ENCODE results near the gene NUPR1. TPM values are rescaled to one million over a fixed set of nuclear protein-coding genes. Genes with fewer than 3 reads are reported as not detected.

NUPR1 gene
- total RNA-seq (2021) (0.19 and 0.76 TPM in 2 replicates), Bru-seq, nascent RNA (percentile 21 among the genes with signal in this experiment), BruChase-seq, experiment 1, labeled RNA remaining after a 2-hour chase (percentile 12 among the genes with signal in this experiment), BruChase-seq, experiment 2, labeled RNA remaining after a 6-hour chase (percentile 14 among the genes with signal in this experiment)
- long read RNA-seq, full-length matches to known transcripts = 2 of 2 reads
- long read RNA-seq, partial matches to known transcripts = 0 of 2 reads
- long read RNA-seq, other reads (novel, unspliced or antisense) = 0 of 2 reads

DNA sequence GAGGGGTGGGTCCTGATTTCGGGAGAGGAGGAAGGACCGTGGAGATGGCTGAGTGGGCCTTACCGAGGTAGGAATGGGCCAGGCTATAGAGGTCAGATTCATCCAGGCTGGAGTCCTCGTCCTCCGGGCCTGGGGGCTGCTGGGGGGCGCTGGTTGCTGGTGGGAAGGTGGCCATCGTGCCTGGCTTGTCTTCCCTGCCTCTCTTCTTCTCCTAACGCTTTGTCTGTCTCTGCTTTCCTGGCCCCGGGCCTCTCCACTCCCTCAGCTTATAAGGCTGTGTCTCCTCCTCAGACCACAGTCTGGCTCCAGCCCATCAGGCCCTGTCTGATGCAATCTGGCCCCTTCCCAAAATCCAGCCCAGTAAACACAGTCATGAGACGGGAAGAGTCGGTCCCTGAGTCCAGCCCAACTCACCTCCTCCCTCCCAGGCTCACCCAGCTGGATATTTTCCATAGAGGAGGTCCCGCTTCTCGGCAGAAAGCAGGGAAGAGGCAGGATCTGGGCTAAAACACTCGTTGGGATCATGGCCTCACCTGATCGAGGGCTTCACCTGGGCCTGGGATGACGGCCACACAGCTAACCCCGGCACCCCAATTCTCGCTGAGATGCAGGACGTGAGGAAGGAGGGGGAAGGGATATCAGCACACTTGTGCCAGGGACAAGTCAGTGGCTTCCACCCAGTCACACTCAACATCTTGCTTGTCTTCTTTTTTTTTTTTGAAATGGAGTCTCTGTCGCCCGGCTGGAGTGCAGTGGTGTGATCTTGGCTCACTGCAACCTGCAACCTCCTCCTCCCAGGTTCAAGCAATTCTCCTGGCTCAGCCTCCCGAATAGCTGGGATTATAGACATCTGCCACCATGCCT lies at the start of gene NUPR1:
TSS of gene NUPR1 (minus strand) at position 242 of the 864 bp plus-strand sequence. CDS start at position 175, 67 bp downstream.
- intact Hi-C loops (cut with micrococcal nuclease; ENCODE audit: unreplicated experiment) = no loop called here
- Histone ChIP-seq H3K4me1 (ENCODE audit: insufficient read depth, low read length, poor library complexity, severe bottlenecking) (no peaks in the 10 kb centered on the region), H3K9me3 (ENCODE audit: low read depth, low read length, poor library complexity, severe bottlenecking) (no peaks in the 10 kb centered on the region), H3K36me3 (ENCODE audit: insufficient read depth, low read length, poor library complexity, severe bottlenecking) (no peaks in the 10 kb centered on the region), H3K27me3 (replicated peaks; ENCODE audit: insufficient read depth, low read depth, low read length, poor library complexity) (no peaks in the 10 kb centered on the region), H3K4me3 (ENCODE audit: low read depth, low read length, poor library complexity, severe bottlenecking) (no peak within 1 kb of the TSS), H3K27ac (ENCODE audit: low read depth, low read length, poor library complexity, severe bottlenecking) (no peak within 1 kb of the TSS)
- no peak for DNase-seq (ENCODE audit: low spot score)
- ChIA-PET POLR2A (ENCODE audit: low non-redundant PET) (no interaction called here), CTCF (no interaction called here)
- BruUV-seq (replicated peaks) = no TSS peak
- TF ChIP-seq CTCF (conservative IDR thresholded peaks at IDR 0.05; ENCODE audit: low read depth, low read length) = no peak
- no peak for TF ChIP-seq EZH2 (IDR thresholded peaks at IDR 0.05; ENCODE audit: borderline replicate concordance, low read depth, low read length, poor library complexity, severe bottlenecking)

GRCh38 chr16:28587386-28587785 lies 48.6 kb upstream of the NUPR1 start:
- ChIA-PET CTCF (no interaction called here), POLR2A (ENCODE audit: low non-redundant PET) (no interaction called here)
- H3K27me3 ChIP-seq (replicated peaks; ENCODE audit: insufficient read depth, low read depth, low read length, poor library complexity) = no peaks in the 10 kb centered on the region
- no peak overlapping the region for H3K4me3 ChIP-seq (ENCODE audit: low read depth, low read length, poor library complexity, severe bottlenecking)
- H3K4me1 ChIP-seq (ENCODE audit: insufficient read depth, low read length, poor library complexity, severe bottlenecking) = no peaks in the 10 kb centered on the region
- TF ChIP-seq EZH2 (IDR thresholded peaks at IDR 0.05; ENCODE audit: borderline replicate concordance, low read depth, low read length, poor library complexity, severe bottlenecking) = no peak
- TF ChIP-seq CTCF (conservative IDR thresholded peaks at IDR 0.05; ENCODE audit: low read depth, low read length) = no peak
- peaks cover 3% of the 10 kb centered on the region for H3K36me3 ChIP-seq (ENCODE audit: insufficient read depth, low read length, poor library complexity, severe bottlenecking)
- DNase-seq (ENCODE audit: low spot score) = no peak
- H3K9me3 ChIP-seq (ENCODE audit: low read depth, low read length, poor library complexity, severe bottlenecking) = no peaks in the 10 kb centered on the region
- BruUV-seq (replicated peaks) = no TSS peak
- intact Hi-C loops (cut with micrococcal nuclease; ENCODE audit: unreplicated experiment) = no loop called here
- H3K27ac ChIP-seq (ENCODE audit: low read depth, low read length, poor library complexity, severe bottlenecking) = no peak overlapping the region

DNA sequence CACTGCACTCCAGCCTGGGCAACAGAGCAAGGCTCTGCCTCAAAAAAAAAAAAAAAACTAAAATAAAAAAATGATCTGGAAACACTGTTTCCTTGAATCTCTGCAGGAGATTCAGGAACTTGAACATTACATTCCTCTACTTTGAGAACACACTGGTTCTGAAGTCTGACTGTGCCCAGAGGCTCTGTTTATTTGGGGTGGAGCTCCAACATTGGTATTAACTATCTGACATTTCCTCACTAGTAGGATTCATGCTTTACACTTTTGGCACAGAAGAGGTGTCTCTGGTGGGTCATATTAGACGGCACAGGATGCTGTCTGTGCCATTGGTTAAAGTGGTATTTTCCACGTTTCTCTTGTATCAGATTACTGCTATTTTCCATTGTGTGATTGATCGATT lies 47.7 kb upstream of the NUPR1 start:
- BruUV-seq (replicated peaks) = no TSS peak
- DNase-seq (ENCODE audit: low spot score) = no peak
- CTCF ChIA-PET = no interaction called here
- TF ChIP-seq EZH2 (IDR thresholded peaks at IDR 0.05; ENCODE audit: borderline replicate concordance, low read depth, low read length, poor library complexity, severe bottlenecking) = no peak
- TF ChIP-seq CTCF (conservative IDR thresholded peaks at IDR 0.05; ENCODE audit: low read depth, low read length) = no peak
- no peak overlapping the region for H3K27ac ChIP-seq (ENCODE audit: low read depth, low read length, poor library complexity, severe bottlenecking)
- H3K4me1 ChIP-seq (ENCODE audit: insufficient read depth, low read length, poor library complexity, severe bottlenecking) = no peaks in the 10 kb centered on the region
- H3K27me3 ChIP-seq (replicated peaks; ENCODE audit: insufficient read depth, low read depth, low read length, poor library complexity) = no peaks in the 10 kb centered on the region
- H3K9me3 ChIP-seq (ENCODE audit: low read depth, low read length, poor library complexity, severe bottlenecking) = no peaks in the 10 kb centered on the region
- POLR2A ChIA-PET (ENCODE audit: low non-redundant PET) = no interaction called here
- H3K4me3 ChIP-seq (ENCODE audit: low read depth, low read length, poor library complexity, severe bottlenecking) = no peak overlapping the region
- peaks cover 3% of the 10 kb centered on the region for H3K36me3 ChIP-seq (ENCODE audit: insufficient read depth, low read length, poor library complexity, severe bottlenecking)
- intact Hi-C loops (cut with micrococcal nuclease; ENCODE audit: unreplicated experiment) = no loop called here
